ENCODE results near the gene AJUBA. TPM values are rescaled to one million over a fixed set of nuclear protein-coding genes. Genes with fewer than 3 reads are reported as not detected.
A peak's percentile ranks its signal among the peaks of the same experiment; 100 is the strongest.

The AJUBA gene
- total and polyA plus RNA-seq, 2 of the 8 experiments (the other 6 are each of a cell fraction or from before 2014, with no cell fraction given) = 33.1 to 46.0 TPM

DNA sequence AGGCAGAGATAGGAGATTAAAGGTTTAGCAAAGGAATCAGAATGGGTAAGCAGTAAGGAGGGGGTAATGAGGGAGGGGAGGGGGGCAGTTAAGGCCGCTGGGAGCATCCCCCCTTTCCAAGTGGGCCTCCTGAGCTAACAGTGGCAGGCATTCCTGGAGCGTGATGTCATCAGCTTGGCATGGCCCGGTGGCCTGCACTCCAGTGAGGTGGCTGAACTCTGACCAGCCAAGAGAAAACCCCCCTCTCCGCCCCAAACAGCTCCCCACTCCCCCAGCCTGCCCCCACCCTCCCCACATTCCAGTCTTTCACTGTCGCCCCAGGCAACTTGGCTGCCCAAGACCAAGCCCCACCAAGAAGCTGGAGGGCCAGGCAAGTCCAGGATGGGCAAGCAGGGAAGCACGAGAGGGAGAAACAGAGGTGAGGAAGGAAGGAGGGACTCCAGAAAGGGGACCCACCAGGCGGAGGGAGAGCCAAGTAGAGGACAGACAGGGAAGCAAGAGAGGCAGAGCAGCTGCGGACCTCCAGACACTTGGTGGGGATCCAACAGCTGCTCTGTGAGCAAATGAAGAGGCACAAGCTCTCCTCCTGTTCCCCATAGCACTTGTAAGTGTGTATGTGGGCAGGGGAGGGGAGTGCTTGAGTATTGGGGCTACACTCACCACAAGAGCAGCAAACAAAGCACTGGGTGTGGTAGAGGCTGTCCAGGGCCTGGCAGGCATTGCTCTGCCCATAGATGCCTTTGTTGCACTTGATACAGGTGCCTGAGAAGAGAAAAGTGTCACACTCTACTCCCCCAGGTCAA is 4.5 kb downstream of the AJUBA start (continued):
- TF ChIP-seq, protein P1, sequence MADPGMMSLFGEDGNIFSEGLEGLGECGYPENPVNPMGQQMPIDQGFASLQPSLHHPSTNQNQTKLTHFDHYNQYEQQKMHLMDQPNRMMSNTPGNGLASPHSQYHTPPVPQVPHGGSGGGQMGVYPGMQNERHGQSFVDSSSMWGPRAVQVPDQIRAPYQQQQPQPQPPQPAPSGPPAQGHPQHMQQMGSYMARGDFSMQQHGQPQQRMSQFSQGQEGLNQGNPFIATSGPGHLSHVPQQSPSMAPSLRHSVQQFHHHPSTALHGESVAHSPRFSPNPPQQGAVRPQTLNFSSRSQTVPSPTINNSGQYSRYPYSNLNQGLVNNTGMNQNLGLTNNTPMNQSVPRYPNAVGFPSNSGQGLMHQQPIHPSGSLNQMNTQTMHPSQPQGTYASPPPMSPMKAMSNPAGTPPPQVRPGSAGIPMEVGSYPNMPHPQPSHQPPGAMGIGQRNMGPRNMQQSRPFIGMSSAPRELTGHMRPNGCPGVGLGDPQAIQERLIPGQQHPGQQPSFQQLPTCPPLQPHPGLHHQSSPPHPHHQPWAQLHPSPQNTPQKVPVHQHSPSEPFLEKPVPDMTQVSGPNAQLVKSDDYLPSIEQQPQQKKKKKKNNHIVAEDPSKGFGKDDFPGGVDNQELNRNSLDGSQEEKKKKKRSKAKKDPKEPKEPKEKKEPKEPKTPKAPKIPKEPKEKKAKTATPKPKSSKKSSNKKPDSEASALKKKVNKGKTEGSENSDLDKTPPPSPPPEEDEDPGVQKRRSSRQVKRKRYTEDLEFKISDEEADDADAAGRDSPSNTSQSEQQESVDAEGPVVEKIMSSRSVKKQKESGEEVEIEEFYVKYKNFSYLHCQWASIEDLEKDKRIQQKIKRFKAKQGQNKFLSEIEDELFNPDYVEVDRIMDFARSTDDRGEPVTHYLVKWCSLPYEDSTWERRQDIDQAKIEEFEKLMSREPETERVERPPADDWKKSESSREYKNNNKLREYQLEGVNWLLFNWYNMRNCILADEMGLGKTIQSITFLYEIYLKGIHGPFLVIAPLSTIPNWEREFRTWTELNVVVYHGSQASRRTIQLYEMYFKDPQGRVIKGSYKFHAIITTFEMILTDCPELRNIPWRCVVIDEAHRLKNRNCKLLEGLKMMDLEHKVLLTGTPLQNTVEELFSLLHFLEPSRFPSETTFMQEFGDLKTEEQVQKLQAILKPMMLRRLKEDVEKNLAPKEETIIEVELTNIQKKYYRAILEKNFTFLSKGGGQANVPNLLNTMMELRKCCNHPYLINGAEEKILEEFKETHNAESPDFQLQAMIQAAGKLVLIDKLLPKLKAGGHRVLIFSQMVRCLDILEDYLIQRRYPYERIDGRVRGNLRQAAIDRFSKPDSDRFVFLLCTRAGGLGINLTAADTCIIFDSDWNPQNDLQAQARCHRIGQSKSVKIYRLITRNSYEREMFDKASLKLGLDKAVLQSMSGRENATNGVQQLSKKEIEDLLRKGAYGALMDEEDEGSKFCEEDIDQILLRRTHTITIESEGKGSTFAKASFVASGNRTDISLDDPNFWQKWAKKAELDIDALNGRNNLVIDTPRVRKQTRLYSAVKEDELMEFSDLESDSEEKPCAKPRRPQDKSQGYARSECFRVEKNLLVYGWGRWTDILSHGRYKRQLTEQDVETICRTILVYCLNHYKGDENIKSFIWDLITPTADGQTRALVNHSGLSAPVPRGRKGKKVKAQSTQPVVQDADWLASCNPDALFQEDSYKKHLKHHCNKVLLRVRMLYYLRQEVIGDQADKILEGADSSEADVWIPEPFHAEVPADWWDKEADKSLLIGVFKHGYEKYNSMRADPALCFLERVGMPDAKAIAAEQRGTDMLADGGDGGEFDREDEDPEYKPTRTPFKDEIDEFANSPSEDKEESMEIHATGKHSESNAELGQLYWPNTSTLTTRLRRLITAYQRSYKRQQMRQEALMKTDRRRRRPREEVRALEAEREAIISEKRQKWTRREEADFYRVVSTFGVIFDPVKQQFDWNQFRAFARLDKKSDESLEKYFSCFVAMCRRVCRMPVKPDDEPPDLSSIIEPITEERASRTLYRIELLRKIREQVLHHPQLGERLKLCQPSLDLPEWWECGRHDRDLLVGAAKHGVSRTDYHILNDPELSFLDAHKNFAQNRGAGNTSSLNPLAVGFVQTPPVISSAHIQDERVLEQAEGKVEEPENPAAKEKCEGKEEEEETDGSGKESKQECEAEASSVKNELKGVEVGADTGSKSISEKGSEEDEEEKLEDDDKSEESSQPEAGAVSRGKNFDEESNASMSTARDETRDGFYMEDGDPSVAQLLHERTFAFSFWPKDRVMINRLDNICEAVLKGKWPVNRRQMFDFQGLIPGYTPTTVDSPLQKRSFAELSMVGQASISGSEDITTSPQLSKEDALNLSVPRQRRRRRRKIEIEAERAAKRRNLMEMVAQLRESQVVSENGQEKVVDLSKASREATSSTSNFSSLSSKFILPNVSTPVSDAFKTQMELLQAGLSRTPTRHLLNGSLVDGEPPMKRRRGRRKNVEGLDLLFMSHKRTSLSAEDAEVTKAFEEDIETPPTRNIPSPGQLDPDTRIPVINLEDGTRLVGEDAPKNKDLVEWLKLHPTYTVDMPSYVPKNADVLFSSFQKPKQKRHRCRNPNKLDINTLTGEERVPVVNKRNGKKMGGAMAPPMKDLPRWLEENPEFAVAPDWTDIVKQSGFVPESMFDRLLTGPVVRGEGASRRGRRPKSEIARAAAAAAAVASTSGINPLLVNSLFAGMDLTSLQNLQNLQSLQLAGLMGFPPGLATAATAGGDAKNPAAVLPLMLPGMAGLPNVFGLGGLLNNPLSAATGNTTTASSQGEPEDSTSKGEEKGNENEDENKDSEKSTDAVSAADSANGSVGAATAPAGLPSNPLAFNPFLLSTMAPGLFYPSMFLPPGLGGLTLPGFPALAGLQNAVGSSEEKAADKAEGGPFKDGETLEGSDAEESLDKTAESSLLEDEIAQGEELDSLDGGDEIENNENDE (IDR thresholded peaks at IDR 0.05; ENCODE audit: insufficient replicate concordance, low read length) = no peak
- TF ChIP-seq, protein P2, sequence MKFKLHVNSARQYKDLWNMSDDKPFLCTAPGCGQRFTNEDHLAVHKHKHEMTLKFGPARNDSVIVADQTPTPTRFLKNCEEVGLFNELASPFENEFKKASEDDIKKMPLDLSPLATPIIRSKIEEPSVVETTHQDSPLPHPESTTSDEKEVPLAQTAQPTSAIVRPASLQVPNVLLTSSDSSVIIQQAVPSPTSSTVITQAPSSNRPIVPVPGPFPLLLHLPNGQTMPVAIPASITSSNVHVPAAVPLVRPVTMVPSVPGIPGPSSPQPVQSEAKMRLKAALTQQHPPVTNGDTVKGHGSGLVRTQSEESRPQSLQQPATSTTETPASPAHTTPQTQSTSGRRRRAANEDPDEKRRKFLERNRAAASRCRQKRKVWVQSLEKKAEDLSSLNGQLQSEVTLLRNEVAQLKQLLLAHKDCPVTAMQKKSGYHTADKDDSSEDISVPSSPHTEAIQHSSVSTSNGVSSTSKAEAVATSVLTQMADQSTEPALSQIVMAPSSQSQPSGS (IDR thresholded peaks at IDR 0.05; ENCODE audit: low read length) = peak; percentile 91
- TF ChIP-seq HDAC6 (IDR thresholded peaks at IDR 0.05; ENCODE audit: low read depth, low read length) = no peak
- no peak for TF ChIP-seq SP4 (IDR thresholded peaks at IDR 0.05; ENCODE audit: low read length)
